HG02610 (cell line): ENCODE results near the gene UBE2D4.

Experiments used
- ATAC-seq: cut with Tn5 transposase; IDR thresholded peaks from one replicate; pipeline ENCODE4 v1.9.1; 2021; ENCODE audit warnings: mild to moderate bottlenecking, moderate library complexity; ENCODE audit not compliant: unreplicated experiment

The UBE2D4 gene

GRCh38 chr7:43906331-43907010 is 19.8 kb upstream of the UBE2D4 start, which contains the start of gene URGCP:
Gene URGCP, minus strand, starts transcription at chr7:43906596. Its CDS starts 21 bp downstream, at chr7:43906575.
- peak; percentile 76 for ATAC-seq

DNA sequence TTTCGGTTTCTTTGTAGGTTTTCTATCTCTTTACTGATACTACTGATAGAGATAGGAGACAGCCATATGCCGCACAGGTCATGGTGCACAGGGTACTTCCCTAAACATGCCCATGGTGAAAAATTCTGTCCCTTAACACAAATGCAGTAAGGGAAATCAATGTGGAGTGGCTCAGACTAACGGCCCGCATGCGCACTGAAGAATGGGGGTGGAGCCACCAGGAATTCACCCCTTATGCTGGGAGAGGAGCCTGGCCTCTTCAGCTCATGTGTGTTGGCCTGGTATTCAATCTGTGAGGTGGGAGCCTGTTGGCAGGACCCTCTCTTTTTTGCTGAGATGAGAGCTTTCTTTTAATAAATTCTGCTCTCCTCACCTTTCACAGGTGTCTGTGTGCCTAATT is 11.4 kb upstream of the UBE2D4 start:
- no peak for ATAC-seq

- ATAC-seq: no peak
Observed at GRCh38 chr7:43915907-43916306, 10.3 kb upstream of the UBE2D4 start.

GRCh38 chr7:43921423-43921822 is 4.8 kb upstream of the UBE2D4 start:
- no peak for ATAC-seq

DNA sequence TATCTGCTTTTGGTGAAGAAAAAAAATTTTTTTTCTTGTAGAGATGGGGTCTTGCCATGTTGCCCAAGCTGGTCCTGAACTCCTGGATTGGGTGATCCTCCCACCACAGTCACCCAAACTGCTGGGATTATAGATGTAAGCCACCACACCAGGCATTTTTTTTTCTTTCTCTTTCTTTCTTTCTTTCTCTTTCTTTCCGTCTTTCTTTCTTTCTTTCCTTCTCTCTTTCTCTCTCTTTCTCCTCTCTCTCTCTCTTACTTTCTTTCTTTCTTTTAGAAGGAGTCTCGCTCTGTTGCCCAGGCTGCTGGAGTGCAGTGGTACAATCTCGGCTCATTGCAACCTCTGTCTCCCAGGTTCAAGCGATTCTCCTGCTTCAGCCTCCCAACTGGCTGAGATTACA is 3.5 kb upstream of the UBE2D4 start:
- ATAC-seq: no peak

DNA sequence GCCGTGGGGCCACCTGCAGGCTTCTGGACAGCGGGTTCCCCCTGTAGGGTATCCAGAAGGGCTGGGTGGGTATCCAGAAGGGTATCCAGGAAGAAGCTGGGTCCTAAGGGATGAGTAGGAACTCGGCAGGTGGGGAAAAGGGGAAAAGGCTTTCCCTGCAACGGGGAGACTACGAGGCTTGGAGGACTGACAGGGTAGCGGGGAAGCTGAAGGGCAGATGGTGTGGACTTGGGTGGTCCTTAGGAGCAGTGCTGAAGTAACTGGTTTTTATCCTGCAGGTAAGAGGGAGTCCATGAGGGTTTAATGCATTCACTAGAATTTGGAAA is 525 bp downstream of the UBE2D4 start:
- ATAC-seq: no peak

GRCh38 chr7:43927810-43928209 is 1.6 kb downstream of the UBE2D4 start:
- no peak for ATAC-seq

GRCh38 chr7:43929529-43930457 is 3.6 kb downstream of the UBE2D4 start:
- ATAC-seq: no peak

- no peak for ATAC-seq
Observed at GRCh38 chr7:43931346-43931745, 5.1 kb downstream of the UBE2D4 start.

GRCh38 chr7:43933902-43934560 is 7.8 kb downstream of the UBE2D4 start:
- no peak for ATAC-seq

DNA sequence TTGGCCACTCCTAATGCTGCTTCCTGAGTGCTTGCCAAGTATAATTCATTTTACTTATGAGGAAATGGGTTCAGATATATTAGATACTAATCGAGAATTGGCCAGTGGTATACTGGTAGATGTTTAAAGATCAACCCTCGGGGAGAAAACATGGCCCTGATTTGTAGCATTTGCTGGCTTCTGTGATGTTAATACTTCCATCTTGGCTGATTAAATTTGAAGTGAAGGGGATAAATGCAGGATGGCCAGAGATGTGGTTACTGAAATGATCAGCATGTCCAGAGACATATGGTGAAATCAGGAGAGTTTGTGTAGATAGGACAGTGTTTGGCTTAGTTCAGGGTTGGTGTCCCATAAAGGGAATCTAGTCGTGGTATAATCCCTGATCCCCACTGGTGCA is 11.2 kb downstream of the UBE2D4 start:
- ATAC-seq: no peak

- no peak for ATAC-seq
Observed at GRCh38 chr7:43938892-43939482, 12.8 kb downstream of the UBE2D4 start.

DNA sequence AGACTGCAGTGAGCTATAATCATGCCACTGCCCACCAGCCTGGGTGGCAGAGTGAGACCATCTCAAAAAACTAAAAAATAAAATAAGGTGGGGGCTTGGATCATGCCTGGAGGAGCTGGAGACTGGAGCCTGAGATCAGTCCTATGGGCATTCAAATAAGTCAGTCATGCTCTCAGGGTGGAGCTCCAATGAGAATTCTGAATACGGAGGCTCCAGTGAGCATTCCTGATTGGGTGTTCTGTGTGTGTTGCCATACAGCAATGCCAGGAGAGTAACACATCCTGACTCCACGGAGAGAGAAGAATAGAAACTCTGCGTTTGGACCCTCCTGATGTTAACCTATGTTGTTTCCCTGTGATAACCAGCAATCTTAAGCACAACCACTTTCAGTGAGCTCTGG is 16.0 kb downstream of the UBE2D4 start:
- ATAC-seq: no peak

- no peak for ATAC-seq
Observed at GRCh38 chr7:43942997-43943396, 16.8 kb downstream of the UBE2D4 start.

DNA sequence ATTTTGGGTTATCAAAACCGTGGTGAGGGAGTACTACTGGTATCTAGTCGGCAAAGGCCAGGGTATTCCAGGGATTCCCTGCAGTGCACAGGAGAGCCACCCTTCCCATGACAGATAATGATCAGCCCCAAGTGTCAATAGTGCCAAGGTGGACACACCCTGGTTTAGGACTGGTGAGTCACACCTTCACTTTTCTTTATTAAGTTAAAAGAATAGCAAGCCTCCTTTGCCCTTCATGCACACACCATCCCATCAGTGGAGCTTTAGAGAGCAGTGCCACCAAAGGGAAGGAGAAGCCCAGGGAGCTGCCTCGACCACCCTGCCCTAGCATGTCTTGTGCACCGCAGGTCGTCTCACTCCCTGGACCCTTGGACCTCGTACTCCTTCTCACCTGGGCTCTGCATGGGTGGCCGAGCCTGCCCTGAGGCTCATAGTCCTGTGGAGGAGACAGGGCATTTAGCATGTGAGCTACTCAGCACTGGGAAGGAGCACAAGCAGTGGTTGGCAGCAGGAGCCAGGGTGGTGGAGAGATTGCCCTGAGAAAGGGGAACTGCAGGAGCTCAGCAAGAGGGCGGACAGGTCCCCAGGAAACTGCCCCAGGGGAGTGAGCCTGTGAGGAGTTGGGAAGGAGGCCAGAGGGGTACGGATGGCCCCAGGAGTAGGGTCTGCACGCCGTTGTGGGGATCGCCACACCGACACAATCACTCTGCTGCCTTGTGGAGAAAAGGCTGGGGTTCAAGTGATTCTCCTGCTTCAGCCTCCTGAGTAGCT is 17.4 kb downstream of the UBE2D4 start:
- ATAC-seq: no peak

DNA sequence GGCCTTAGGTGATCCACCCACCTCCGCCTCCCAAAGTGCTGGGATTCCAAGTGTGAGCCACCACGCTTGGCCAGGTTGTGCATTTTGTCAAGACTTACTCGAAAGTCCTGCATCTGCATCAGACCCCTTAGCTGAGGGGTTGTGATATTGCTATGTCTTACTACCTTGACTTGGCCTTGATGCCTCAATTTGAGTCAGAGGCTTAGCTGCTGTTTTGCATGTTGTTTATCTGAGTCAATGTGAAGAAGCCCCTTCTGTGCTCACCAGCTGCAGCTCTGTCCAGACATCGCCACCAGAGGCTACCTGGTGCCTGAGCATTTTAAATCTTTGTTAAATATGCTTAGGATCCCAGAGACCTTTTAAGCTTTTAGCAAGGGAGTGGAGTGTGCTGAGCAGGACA is 18.1 kb downstream of the UBE2D4 start:
- ATAC-seq: peak; percentile 82

DNA sequence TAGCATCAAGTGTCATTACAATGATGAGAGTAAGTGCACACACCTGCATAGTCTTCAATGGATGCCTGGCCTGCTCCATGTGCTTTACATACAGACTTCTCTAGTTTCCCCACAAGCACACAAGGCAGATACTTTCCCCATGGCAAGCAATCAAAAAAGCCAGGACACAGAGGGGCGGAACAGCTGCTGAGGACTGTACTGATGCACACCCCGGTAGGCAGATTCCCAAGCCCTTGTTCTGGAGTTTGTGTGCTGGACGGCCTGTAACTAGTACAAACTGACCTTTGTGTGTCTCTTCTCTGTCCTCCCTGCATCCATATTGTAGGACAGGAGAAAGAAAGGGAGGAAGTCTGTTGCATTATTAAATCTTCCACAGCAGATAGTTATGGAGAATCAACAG is 25.8 kb downstream of the UBE2D4 start:
- ATAC-seq: no peak

DNA sequence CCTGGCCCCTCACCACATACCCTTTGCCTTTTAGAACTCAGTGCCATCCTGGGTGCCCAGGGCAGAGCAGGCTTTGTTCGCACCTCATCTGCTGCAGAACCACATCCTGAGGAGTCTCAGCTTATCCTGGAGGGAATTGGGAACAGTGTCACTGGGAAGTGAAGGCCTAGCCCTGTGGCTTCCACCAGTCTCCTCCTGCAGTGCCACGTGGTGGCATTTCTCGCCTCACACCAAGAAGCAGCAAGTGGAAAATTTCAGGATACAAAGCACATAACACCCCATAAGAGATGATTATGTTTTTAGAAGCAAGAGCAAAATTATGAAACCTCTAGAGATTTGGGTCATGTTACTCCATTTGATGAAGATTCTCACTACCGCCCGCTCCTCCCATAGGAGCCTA is 26.8 kb downstream of the UBE2D4 start:
- no peak for ATAC-seq

GRCh38 chr7:43954524-43955228 is 28.4 kb downstream of the UBE2D4 start:
- ATAC-seq: peak; percentile 88

DNA sequence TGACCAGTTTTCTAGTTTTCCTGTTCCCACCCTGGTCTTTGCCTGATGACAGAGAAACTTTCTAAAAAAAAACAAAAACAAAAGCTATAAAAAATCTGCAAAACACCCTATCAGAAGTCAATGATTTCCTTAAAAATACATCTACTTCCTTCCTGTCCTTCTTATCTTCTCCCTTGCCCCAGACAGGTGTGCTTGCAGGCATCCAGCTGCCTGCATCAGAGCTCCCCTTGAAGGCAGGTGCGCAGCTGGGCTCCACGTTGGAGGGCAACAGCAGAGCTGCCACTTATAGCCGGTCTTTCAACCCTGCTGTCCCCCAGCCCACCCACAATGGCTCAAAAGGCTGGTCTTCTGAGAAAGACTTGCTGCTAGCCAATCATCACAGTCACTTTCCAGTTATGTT is 29.8 kb downstream of the UBE2D4 start:
- no peak for ATAC-seq
